Stomach (tissue), 9 donors: ENCODE data around the gene KLRG1. TPM values are rescaled to one million over a fixed set of nuclear protein-coding genes. Genes with fewer than 3 reads are reported as not detected.

Source experiments
- DNase-seq, 2 donors: peaks; one replicate each; pipeline versions ENCODE4 v3.0.0 to v3.0.0-alpha.2; 2013 to 2019
- H3K27ac ChIP-seq, 5 donors: fragments of 200-600 bp in 4 of 5; sonication (generic) in 4 of 5; one replicate each; pipeline ENCODE4 v1.5.1; 2013 to 2019; ENCODE audit warnings: mild to moderate bottlenecking in 1 of 5, moderate library complexity in 1 of 5
- H3K27me3 ChIP-seq, 3 donors: fragments of 200-600 bp; sonication (generic); one replicate each; pipeline ENCODE4 v1.5.1; 2017 to 2019; ENCODE audit warnings: mixed run types in 1 of 3
- H3K36me3 ChIP-seq, 4 donors: fragments of 200-600 bp; sonication (generic); 1 replicate in 3 of 4; 2 replicates in 1 of 4; pipeline ENCODE4 v1.5.1; 2016 to 2019
- H3K4me1 ChIP-seq, 4 donors: fragments of 200-600 bp; sonication (generic); one replicate each; pipeline ENCODE4 v1.5.1; 2016 to 2019
- H3K4me3 ChIP-seq, 4 donors: fragments of 200-600 bp; sonication (generic) in 3 of 4; one replicate each; pipeline ENCODE4 v1.5.1; 2016 to 2019; ENCODE audit warnings: mild to moderate bottlenecking in 1 of 4
- H3K9me3 ChIP-seq, 4 donors: fragments of 200-600 bp; sonication (generic); one replicate each; pipeline ENCODE4 v1.5.1; 2016 to 2019
- EP300 ChIP-seq: sonication (generic); formaldehyde crosslinking; IDR thresholded peaks from one replicate; pipeline ENCODE4 v1.6.1; 2017; ENCODE audit warnings: antibody characterized with exemption
- POLR2A ChIP-seq, 4 donors: fragments of 450-650 bp; IDR thresholded peaks; one replicate each; pipeline ENCODE4 v1.6.1; 2016; ENCODE audit warnings: antibody characterized with exemption in 4 of 4, control low read depth in 2 of 4, mild to moderate bottlenecking in 1 of 4, moderate library complexity in 1 of 4
- POLR2AphosphoS5 ChIP-seq, 3 donors: sonication (generic); formaldehyde crosslinking; IDR thresholded peaks; one replicate each; pipeline ENCODE4 v1.6.1; 2016; ENCODE audit warnings: antibody characterized with exemption in 3 of 3
- WGBS, 5 donors: extraction: QIAGEN DNeasy Blood & Tissue Kit in 3 of 5; methylation state at CpG; one replicate each; pipeline versions ENCODE4 v1.1.5 to v1.1.7; 2013 to 2018; 5-methylcytosine and 5-hydroxymethylcytosine counted together
- intact Hi-C: fragments of 100-400 bp; cut with DNase I; formaldehyde crosslinking; loops from one replicate; pipeline ENCODE4 v1.15.1; 2023; ENCODE audit warnings: low total_unique reads
- polyA plus RNA-seq, 3 donors: library from polyadenylated mRNA; stranded (reverse); fragments of 200-250 nt; gene quantifications; one replicate each; pipeline ENCODE4 v1.2.3, GENCODE V29; 2013
- total RNA-seq, 5 donors: library from RNA; depleted of rRNA; stranded (reverse); fragments of >200 nt; gene quantifications; one replicate each; pipeline versions ENCODE4 v1.1.0 to v1.2.3, GENCODE V29; 2014 to 2016
- TF ChIP-seq, protein P1 (sequence below), 7 experiments: fragments of 450-650 bp in 4 of 7; fragments of 200-600 bp in 3 of 7; sonication (generic) in 3 of 7; IDR thresholded peaks; one replicate each; pipeline ENCODE4 v1.5.1; 2016 to 2019; ENCODE audit warnings: antibody characterized with exemption in 7 of 7, control low read depth in 2 of 7, mild to moderate bottlenecking in 1 of 7
- donor health status: healthy with polysubstance abuse.
- donor health status: Bipolar disorder and iron deficiency.
- donor health status: healthy.

KLRG1 gene
- total and polyA plus RNA-seq, 8 donors: 0.40 to 2.9 (median 1.4) TPM; not detected in 2

DNA sequence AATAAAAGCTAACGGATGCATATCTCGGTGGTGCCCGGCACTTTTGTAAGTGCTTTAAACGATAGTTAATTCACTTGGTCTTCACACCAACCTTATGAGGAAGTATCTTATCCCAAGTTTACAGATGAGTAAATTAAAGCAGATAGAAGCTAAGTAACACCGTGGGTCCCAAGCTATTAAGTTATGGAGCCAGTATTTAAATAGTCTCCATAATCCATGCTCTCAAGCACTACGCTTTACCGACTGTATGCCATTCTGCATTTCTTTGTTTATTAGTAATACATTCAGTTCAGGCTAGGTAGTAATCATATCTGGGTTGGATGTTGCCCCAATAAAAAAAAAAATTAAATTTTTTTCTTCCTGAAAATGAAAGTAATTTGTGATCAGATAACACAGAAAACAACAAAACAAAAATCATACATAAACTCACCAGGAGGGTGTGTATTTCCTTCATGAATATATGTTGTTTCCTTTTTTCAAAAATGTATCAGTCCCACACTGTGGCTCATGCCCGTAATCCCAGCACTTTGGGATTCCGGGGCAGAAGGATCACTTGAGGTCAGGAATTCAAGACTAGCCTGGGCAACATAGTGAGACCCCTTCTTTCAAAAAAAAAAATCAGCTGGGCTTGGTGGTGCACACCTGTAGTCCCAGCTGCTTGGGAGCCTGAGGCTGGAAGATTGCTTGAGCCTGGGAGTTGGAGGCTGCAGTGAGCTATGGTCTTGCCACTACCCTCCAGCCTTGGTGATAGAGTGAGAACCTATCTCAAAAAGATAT, 38.5 kb upstream of the KLRG1 start:
- Histone ChIP-seq H3K27ac (peak overlapping the region in 4 of 5 donors; percentile 95 to 99 (median 97)), H3K4me1 (peaks cover 13 to 43% (median 35%) of the 10 kb centered on the region in 4 donors), H3K4me3 (peak overlapping the region; percentile 62 to 85 (median 79)), H3K36me3 (peaks cover 0 to 7% (median 5%) of the 10 kb centered on the region in 4 donors), H3K9me3 (no peaks in the 10 kb centered on the region), H3K27me3 (no peaks in the 10 kb centered on the region)
- TF ChIP-seq EP300 (no peak), POLR2AphosphoS5 (IDR thresholded peaks at IDR 0.05) (no peak), POLR2A (IDR thresholded peaks at IDR 0.05) (no peak)
- TF ChIP-seq, protein P1, sequence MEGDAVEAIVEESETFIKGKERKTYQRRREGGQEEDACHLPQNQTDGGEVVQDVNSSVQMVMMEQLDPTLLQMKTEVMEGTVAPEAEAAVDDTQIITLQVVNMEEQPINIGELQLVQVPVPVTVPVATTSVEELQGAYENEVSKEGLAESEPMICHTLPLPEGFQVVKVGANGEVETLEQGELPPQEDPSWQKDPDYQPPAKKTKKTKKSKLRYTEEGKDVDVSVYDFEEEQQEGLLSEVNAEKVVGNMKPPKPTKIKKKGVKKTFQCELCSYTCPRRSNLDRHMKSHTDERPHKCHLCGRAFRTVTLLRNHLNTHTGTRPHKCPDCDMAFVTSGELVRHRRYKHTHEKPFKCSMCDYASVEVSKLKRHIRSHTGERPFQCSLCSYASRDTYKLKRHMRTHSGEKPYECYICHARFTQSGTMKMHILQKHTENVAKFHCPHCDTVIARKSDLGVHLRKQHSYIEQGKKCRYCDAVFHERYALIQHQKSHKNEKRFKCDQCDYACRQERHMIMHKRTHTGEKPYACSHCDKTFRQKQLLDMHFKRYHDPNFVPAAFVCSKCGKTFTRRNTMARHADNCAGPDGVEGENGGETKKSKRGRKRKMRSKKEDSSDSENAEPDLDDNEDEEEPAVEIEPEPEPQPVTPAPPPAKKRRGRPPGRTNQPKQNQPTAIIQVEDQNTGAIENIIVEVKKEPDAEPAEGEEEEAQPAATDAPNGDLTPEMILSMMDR (IDR thresholded peaks at IDR 0.05): no peak
- intact Hi-C loops: no loop called here
- DNase-seq: no peak
- WGBS, 5 donors: 18 to 22% (median 21%) methylated on average over 9 of the region's 9 CpGs

DNA sequence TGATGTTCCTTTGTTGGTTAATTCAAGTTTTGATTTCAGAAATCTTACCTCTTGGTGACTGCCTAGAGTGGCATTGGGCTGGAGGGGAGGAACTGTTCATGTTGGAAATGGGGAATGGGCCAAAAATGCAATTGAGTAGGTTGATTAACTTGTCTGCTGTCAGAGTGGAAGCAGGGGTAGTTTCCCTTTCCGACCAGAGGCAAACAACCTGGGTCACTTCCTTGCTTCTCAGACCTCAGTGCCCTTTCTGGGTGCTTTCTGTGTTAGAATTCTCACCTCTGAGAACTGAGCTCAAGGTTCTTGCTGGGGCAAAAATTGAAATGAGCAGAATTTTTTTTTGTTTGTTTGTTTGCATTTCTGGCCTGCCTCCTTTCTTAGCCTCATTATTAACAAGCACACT, 37.6 kb upstream of the KLRG1 start:
- Histone ChIP-seq H3K4me1 (peaks cover 13 to 38% (median 31%) of the 10 kb centered on the region in 4 donors), H3K27ac (no peak overlapping the region), H3K36me3 (no peaks in the 10 kb centered on the region), H3K4me3 (no peak overlapping the region), H3K27me3 (no peaks in the 10 kb centered on the region), H3K9me3 (no peaks in the 10 kb centered on the region)
- TF ChIP-seq POLR2AphosphoS5 (IDR thresholded peaks at IDR 0.05) (no peak), POLR2A (IDR thresholded peaks at IDR 0.05) (no peak), EP300 (no peak)
- TF ChIP-seq, protein P1 (IDR thresholded peaks at IDR 0.05): no peak
- WGBS, 5 donors: 44 to 75% (median 62%) methylated on average over 1 of the region's 1 CpG
- intact Hi-C loops: no loop called here
- DNase-seq: peak in 1 of 2 donors; percentile 22

DNA sequence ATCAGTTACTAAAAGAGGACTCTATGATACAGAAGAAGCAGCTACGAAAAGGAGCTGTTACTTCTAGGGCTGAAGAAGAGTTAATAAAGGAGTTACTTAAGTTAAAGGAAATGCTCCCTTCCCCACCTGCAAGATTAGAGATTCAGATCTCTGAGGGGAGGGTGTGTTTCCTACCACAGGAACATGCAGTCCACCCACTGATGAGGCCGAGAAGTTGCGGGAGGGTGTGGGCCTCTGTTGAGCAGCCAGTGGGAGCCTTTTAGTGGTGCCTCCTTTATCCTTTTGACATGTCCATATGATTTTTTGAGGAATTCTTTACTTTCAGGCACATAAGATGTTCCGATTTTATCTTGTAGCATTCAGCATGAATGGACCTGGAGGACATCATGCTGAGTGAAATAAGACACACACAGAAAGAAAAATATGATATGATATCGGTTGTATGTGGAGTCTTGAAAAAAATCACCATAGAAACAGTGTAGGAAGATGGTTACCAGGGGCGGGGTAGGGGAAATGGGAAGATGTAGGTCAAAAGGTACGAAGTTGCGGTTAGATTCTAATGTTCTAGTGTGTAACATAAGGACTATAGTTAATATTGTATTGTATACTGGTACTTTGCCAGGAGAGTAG, 35.5 kb upstream of the KLRG1 start:
- TF ChIP-seq EP300: no peak
- TF ChIP-seq, protein P1 (IDR thresholded peaks at IDR 0.05): no peak
- no peak for TF ChIP-seq POLR2A (IDR thresholded peaks at IDR 0.05)
- no peak for TF ChIP-seq POLR2AphosphoS5 (IDR thresholded peaks at IDR 0.05)
- 85 to 90% (median 90%) methylated on average over 8 of the region's 8 CpGs for WGBS, 5 donors
- Histone ChIP-seq H3K27me3 (no peaks in the 10 kb centered on the region), H3K27ac (no peak overlapping the region), H3K4me3 (no peak overlapping the region), H3K9me3 (no peaks in the 10 kb centered on the region), H3K36me3 (no peaks in the 10 kb centered on the region), H3K4me1 (peaks cover 5 to 16% (median 12%) of the 10 kb centered on the region in 4 donors)
- intact Hi-C loops: no loop called here
- DNase-seq: peak in 1 of 2 donors; percentile 24

DNA sequence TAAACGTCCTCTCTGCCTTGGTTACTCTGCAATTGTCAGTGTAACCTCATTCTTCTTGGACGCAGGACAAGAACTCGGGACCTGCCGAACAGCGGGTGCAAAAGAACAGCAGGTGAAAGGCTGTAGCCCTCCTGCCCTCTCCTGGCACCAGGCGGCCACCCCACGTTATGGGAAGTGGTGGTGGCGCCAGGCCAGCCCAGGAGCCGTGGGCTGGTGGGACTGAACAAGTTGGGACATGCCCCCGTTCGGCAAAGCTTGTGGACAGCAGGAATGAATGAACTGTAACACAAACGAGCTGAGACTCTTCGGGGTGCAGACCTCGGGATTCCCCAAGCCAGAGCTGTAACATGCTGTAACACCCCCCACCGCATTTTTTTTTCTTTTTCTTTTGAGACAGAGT, 33.3 kb upstream of the KLRG1 start:
- Histone ChIP-seq H3K27ac (no peak overlapping the region), H3K36me3 (no peaks in the 10 kb centered on the region), H3K9me3 (no peaks in the 10 kb centered on the region), H3K4me1 (peaks cover 0 to 6% (median 3%) of the 10 kb centered on the region in 4 donors), H3K27me3 (no peaks in the 10 kb centered on the region), H3K4me3 (no peak overlapping the region)
- no peak for DNase-seq
- TF ChIP-seq POLR2AphosphoS5 (IDR thresholded peaks at IDR 0.05): no peak
- TF ChIP-seq, protein P1 (IDR thresholded peaks at IDR 0.05): no peak
- TF ChIP-seq POLR2A (IDR thresholded peaks at IDR 0.05): no peak
- no peak for TF ChIP-seq EP300
- intact Hi-C loops: no loop called here
- WGBS, 5 donors: 89 to 97% (median 97%) methylated on average over 14 to 15 of the region's 15 CpGs
